SK-N-SH (cell line): Measurements from ENCODE around the gene UBE2K. TPM values are rescaled to one million over a fixed set of nuclear protein-coding genes. Genes with fewer than 3 reads are reported as not detected.

Source experiments
- CTCF ChIA-PET: fragments of 300-600, 350-600 bp; formaldehyde crosslinking; extraction: SDS; loops from one replicate; lab custom pipeline; 2021; lab: Yijun Ruan, JAX
- POLR2A ChIA-PET: fragments of 350-600 bp; sonication (Branson Sonifier 250); formaldehyde crosslinking; extraction: SDS; loops from one replicate; lab custom pipeline; 2020; ENCODE audit warnings: antibody characterized with exemption, inconsistent platforms; lab: Yijun Ruan, JAX
- DNase-seq: peaks from one replicate; pipeline ENCODE4 v3.0.0; 2012
- H2AFZ ChIP-seq: fragments of 200-600 bp; sonication (generic); 2 replicates; pipeline ENCODE4 v1.8.1; 2016; ENCODE audit warnings: antibody characterized with exemption, mild to moderate bottlenecking, low read depth
- H3F3A ChIP-seq: fragments of 200-600 bp; sonication (generic); replicated peaks from 2 replicates; pipeline ENCODE3; 2016; ENCODE audit warnings: antibody characterized with exemption, mild to moderate bottlenecking; ENCODE audit not compliant: insufficient read depth
- H3K27ac ChIP-seq, 2 experiments: fragments of 200-500 bp in 1 of 2; fragments of 200-600 bp in 1 of 2; sonication (Bioruptor generic) in 1 of 2; sonication (generic), shearing (Covaris generic) in 1 of 2; 2 replicates each; pipeline versions ENCODE4 v1.5.1 to v1.6.1; 2014 to 2016; ENCODE audit warnings: low read depth in 2 of 2, inconsistent platforms in 1 of 2, low read length in 1 of 2, mild to moderate bottlenecking in 1 of 2, mixed read lengths in 1 of 2
- H3K27me3 ChIP-seq: fragments of 200-600 bp; sonication (generic), shearing (Covaris generic); 2 replicates; pipeline ENCODE4 v1.6.1; 2016; ENCODE audit warnings: mixed run types; ENCODE audit not compliant: insufficient read depth
- H3K36me3 ChIP-seq, 2 experiments: fragments of 200-500 bp in 1 of 2; fragments of 200-600 bp in 1 of 2; sonication (Bioruptor generic) in 1 of 2; sonication (generic) in 1 of 2; replicated peaks in 1 of 2; 2 replicates each; pipeline versions ENCODE3 to v1.5.1; 2014 to 2016; ENCODE audit warnings: low read length in 1 of 2, mild to moderate bottlenecking in 1 of 2; ENCODE audit not compliant: insufficient read depth in 2 of 2, control insufficient read depth in 1 of 2
- H3K4me1 ChIP-seq, 2 experiments: fragments of 200-500 bp in 1 of 2; fragments of 200-600 bp in 1 of 2; sonication (Bioruptor generic) in 1 of 2; sonication (generic), shearing (Covaris generic) in 1 of 2; 2 replicates each; pipeline versions ENCODE4 v1.5.1 to v1.6.1; 2014 to 2016; ENCODE audit warnings: low read depth in 1 of 2, low read length in 1 of 2, mixed run types in 1 of 2; ENCODE audit not compliant: insufficient read depth in 2 of 2, control insufficient read depth in 1 of 2
- H3K4me2 ChIP-seq: fragments of 200-600 bp; sonication (generic), shearing (Covaris generic); 2 replicates; pipeline ENCODE4 v1.6.1; 2017; ENCODE audit warnings: mixed run types
- H3K4me3 ChIP-seq, 2 experiments: fragments of 200-500 bp in 1 of 2; fragments of 200-600 bp in 1 of 2; sonication (Bioruptor generic) in 1 of 2; sonication (generic), shearing (Covaris generic) in 1 of 2; 2 replicates each; pipeline versions ENCODE4 v1.5.1 to v1.8.1; 2014 to 2016; ENCODE audit warnings: low read depth in 2 of 2, inconsistent platforms in 1 of 2, low read length in 1 of 2, mild to moderate bottlenecking in 1 of 2, mixed read lengths in 1 of 2, moderate library complexity in 1 of 2
- H3K79me2 ChIP-seq: fragments of 200-600 bp; sonication (generic); 2 replicates; pipeline ENCODE4 v1.8.1; 2017; ENCODE audit warnings: mild to moderate bottlenecking; ENCODE audit not compliant: insufficient read depth
- H3K9ac ChIP-seq: fragments of 200-600 bp; sonication (generic); 2 replicates; pipeline ENCODE4 v1.6.1; 2017; ENCODE audit warnings: mixed run types
- H3K9me2 ChIP-seq: fragments of 200-600 bp; sonication (generic); 2 replicates; pipeline ENCODE4 v1.6.1; 2017; ENCODE audit warnings: mixed run types
- H3K9me3 ChIP-seq: fragments of 200-600 bp; sonication (generic); 2 replicates; pipeline ENCODE4 v1.6.1; 2017; ENCODE audit warnings: mixed run types, mild to moderate bottlenecking, moderate library complexity
- H4K20me1 ChIP-seq: fragments of 200-600 bp; sonication (generic); 2 replicates; pipeline ENCODE4 v1.6.1; 2017; ENCODE audit warnings: mild to moderate bottlenecking, mixed run types; ENCODE audit not compliant: insufficient read depth
- EP300 ChIP-seq, 2 experiments: IDR thresholded peaks; 2 replicates each; pipeline versions ENCODE4 v1.4.0 to v1.6.1; 2012; ENCODE audit warnings: borderline replicate concordance in 1 of 2, low read depth in 1 of 2, low read length in 1 of 2
- FOXM1 ChIP-seq: IDR thresholded peaks from 2 replicates; pipeline ENCODE4 v1.4.0; 2012; ENCODE audit warnings: low read depth, mild to moderate bottlenecking
- GATA2 ChIP-seq: sonication (generic); formaldehyde crosslinking; IDR thresholded peaks from 2 replicates; pipeline ENCODE4 v1.5.0; 2020; ENCODE audit warnings: mild to moderate bottlenecking, missing genetic modification reagents
- POLR2AphosphoS5 ChIP-seq: IDR thresholded peaks from 2 replicates; pipeline ENCODE4 v1.6.1; 2012; ENCODE audit warnings: low read depth, low read length
- RAD21 ChIP-seq: IDR thresholded peaks from 2 replicates; pipeline ENCODE4 v1.6.1; 2012; ENCODE audit warnings: mild to moderate bottlenecking, low read length
- RFX5 ChIP-seq: IDR thresholded peaks from 2 replicates; pipeline ENCODE4 v1.6.1; 2012; ENCODE audit warnings: mild to moderate bottlenecking, improper control_type of control experiment, low read length
- SMC3 ChIP-seq: IDR thresholded peaks from 2 replicates; pipeline ENCODE4 v1.6.1; 2012; ENCODE audit warnings: low read depth, low read length, improper control_type of control experiment
- TCF12 ChIP-seq: IDR thresholded peaks from 2 replicates; pipeline ENCODE4 v1.4.0; 2012
- polyA plus RNA-seq, 3 experiments: library from polyadenylated mRNA; depleted of rRNA; stranded (reverse); fragments of >200 nt; gene quantifications; 2 replicates each; pipeline ENCODE4 v1.2.3, GENCODE V29; 2012
- TF ChIP-seq, protein P1 (sequence below): fragments of 150-350 bp; IDR thresholded peaks from 2 replicates; pipeline ENCODE4 v1.6.1; 2017; ENCODE audit warnings: antibody characterized with exemption, low read length, low read depth, borderline replicate concordance
- TF ChIP-seq, protein P2 (sequence below): fragments of 200-600 bp; sonication (generic); IDR thresholded peaks from 2 replicates; pipeline ENCODE4 v1.6.1; 2017; ENCODE audit warnings: antibody characterized with exemption, mild to moderate bottlenecking, moderate library complexity
- TF ChIP-seq, protein P3 (sequence below): IDR thresholded peaks from 2 replicates; pipeline ENCODE4; 2012
- TF ChIP-seq, protein P4 (sequence below): IDR thresholded peaks from 2 replicates; pipeline ENCODE4 v1.4.0; 2012; ENCODE audit warnings: low read depth, borderline replicate concordance

UBE2K gene
- polyA plus RNA-seq, 1 of the 3 experiments (the other 2 are of a cell fraction), result 102 TPM

- no peak for TF ChIP-seq RFX5
- TF ChIP-seq, protein P1, sequence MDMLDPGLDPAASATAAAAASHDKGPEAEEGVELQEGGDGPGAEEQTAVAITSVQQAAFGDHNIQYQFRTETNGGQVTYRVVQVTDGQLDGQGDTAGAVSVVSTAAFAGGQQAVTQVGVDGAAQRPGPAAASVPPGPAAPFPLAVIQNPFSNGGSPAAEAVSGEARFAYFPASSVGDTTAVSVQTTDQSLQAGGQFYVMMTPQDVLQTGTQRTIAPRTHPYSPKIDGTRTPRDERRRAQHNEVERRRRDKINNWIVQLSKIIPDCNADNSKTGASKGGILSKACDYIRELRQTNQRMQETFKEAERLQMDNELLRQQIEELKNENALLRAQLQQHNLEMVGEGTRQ, result no peak
These were observed 11.9 kb upstream of the UBE2K start (continued) for GRCh38 chr4:39685990-39686389.

GRCh38 chr4:39687014-39687413, 10.9 kb upstream of the UBE2K start:
- POLR2A ChIA-PET, result no interaction called here
- no peaks in the 10 kb centered on the region for H3K27me3 ChIP-seq
- H3K36me3 ChIP-seq, result no peaks in the 10 kb centered on the region
- H3K9me2 ChIP-seq, result no peaks in the 10 kb centered on the region
- no peaks in the 10 kb centered on the region for H4K20me1 ChIP-seq
- no peak overlapping the region for H3K27ac ChIP-seq
- no peaks in the 10 kb centered on the region for H3K4me1 ChIP-seq
- no peak for DNase-seq
- H3K4me2 ChIP-seq, result no peak overlapping the region
- H3K4me3 ChIP-seq, result no peak overlapping the region
- TF ChIP-seq SMC3, result no peak
- TF ChIP-seq, protein P2, sequence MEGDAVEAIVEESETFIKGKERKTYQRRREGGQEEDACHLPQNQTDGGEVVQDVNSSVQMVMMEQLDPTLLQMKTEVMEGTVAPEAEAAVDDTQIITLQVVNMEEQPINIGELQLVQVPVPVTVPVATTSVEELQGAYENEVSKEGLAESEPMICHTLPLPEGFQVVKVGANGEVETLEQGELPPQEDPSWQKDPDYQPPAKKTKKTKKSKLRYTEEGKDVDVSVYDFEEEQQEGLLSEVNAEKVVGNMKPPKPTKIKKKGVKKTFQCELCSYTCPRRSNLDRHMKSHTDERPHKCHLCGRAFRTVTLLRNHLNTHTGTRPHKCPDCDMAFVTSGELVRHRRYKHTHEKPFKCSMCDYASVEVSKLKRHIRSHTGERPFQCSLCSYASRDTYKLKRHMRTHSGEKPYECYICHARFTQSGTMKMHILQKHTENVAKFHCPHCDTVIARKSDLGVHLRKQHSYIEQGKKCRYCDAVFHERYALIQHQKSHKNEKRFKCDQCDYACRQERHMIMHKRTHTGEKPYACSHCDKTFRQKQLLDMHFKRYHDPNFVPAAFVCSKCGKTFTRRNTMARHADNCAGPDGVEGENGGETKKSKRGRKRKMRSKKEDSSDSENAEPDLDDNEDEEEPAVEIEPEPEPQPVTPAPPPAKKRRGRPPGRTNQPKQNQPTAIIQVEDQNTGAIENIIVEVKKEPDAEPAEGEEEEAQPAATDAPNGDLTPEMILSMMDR, result no peak
- no peak for TF ChIP-seq EP300 (IDR thresholded peaks at IDR 0.05; ENCODE audit: borderline replicate concordance in 1 of 2, low read depth in 1 of 2, low read length in 1 of 2)
- TF ChIP-seq GATA2 (CRISPR knock-in tag), result no peak
- TF ChIP-seq, protein P3, sequence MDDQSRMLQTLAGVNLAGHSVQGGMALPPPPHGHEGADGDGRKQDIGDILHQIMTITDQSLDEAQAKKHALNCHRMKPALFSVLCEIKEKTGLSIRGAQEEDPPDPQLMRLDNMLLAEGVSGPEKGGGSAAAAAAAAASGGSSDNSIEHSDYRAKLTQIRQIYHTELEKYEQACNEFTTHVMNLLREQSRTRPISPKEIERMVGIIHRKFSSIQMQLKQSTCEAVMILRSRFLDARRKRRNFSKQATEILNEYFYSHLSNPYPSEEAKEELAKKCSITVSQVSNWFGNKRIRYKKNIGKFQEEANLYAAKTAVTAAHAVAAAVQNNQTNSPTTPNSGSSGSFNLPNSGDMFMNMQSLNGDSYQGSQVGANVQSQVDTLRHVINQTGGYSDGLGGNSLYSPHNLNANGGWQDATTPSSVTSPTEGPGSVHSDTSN, result no peak
- TF ChIP-seq FOXM1, result no peak
- TF ChIP-seq, protein P4, sequence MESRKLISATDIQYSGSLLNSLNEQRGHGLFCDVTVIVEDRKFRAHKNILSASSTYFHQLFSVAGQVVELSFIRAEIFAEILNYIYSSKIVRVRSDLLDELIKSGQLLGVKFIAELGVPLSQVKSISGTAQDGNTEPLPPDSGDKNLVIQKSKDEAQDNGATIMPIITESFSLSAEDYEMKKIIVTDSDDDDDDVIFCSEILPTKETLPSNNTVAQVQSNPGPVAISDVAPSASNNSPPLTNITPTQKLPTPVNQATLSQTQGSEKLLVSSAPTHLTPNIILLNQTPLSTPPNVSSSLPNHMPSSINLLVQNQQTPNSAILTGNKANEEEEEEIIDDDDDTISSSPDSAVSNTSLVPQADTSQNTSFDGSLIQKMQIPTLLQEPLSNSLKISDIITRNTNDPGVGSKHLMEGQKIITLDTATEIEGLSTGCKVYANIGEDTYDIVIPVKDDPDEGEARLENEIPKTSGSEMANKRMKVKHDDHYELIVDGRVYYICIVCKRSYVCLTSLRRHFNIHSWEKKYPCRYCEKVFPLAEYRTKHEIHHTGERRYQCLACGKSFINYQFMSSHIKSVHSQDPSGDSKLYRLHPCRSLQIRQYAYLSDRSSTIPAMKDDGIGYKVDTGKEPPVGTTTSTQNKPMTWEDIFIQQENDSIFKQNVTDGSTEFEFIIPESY, result no peak
- no peak for TF ChIP-seq POLR2AphosphoS5
- TF ChIP-seq RAD21, result no peak
- TF ChIP-seq TCF12, result no peak
- TF ChIP-seq, all 33 proteins: peak for 0
- Histone ChIP-seq H3F3A (no peaks in the 10 kb centered on the region), H3K9ac (no peak overlapping the region), H2AFZ (peak overlapping the region; percentile 70), H3K9me3 (no peaks in the 10 kb centered on the region), H3K79me2 (no peaks in the 10 kb centered on the region)
- CTCF ChIA-PET, result no interaction called here
